Right lobe of liver (tissue), 6 donors: ENCODE data around the gene LRPAP1. TPM values are rescaled to one million over a fixed set of nuclear protein-coding genes. Genes with fewer than 3 reads are reported as not detected.

Experiments used
- ATAC-seq, 4 donors: fragments of 200-7000 bp; cut with Tn5 transposase; one replicate each; pipeline ENCODE4 v1.9.1; 2020; ENCODE audit warnings: mild to moderate bottlenecking in 4 of 4, moderate library complexity in 4 of 4
- DNase-seq, 3 donors: peaks; one replicate each; pipeline ENCODE4 v3.0.0-alpha.2; 2020
- H3K27ac ChIP-seq, 3 donors: fragments of 200-600 bp; one replicate each; pipeline ENCODE4 v1.8.0; 2022
- H3K27me3 ChIP-seq, 2 donors: fragments of 200-600 bp; one replicate each; pipeline ENCODE4 v1.8.0; 2022
- H3K36me3 ChIP-seq, 4 donors: fragments of 200-600 bp; sonication (generic) in 1 of 4; one replicate each; pipeline versions ENCODE4 v1.5.1 to v1.8.0; 2017 to 2022; ENCODE audit warnings: control low read depth in 1 of 4
- H3K4me1 ChIP-seq, 4 donors: fragments of 200-600 bp; sonication (generic) in 1 of 4; one replicate each; pipeline versions ENCODE4 v1.5.1 to v1.8.0; 2017 to 2022; ENCODE audit warnings: control low read depth in 1 of 4
- H3K4me3 ChIP-seq, 3 donors: fragments of 200-600 bp; one replicate each; pipeline ENCODE4 v1.8.0; 2022
- H3K9me3 ChIP-seq, 4 donors: fragments of 200-600 bp; sonication (generic) in 1 of 4; one replicate each; pipeline versions ENCODE4 v1.5.1 to v1.8.0; 2017 to 2022; ENCODE audit warnings: control low read depth in 1 of 4
- CTCF ChIP-seq, 4 donors: fragments of 200-600 bp in 3 of 4; fragments of 450-650 bp in 1 of 4; IDR thresholded peaks; one replicate each; pipeline versions ENCODE4 v1.5.1 to v1.8.0; 2016 to 2022; ENCODE audit warnings: antibody characterized with exemption in 4 of 4, mild to moderate bottlenecking in 2 of 4
- POLR2A ChIP-seq: fragments of 450-650 bp; IDR thresholded peaks from one replicate; pipeline ENCODE4 v1.6.1; 2017; ENCODE audit warnings: antibody characterized with exemption, mild to moderate bottlenecking
- WGBS: methylation state at CpG from one replicate; pipeline ENCODE4 v1.1.6; 2018; ENCODE audit warnings: low coverage, low lambda C conversion rate; ENCODE audit not compliant: insufficient coverage; ENCODE audit errors: missing lambda C conversion rate; 5-methylcytosine and 5-hydroxymethylcytosine counted together
- intact Hi-C, 2 donors: fragments of 100-400 bp; cut with DNase I; formaldehyde crosslinking; loops; one replicate each; pipeline versions ENCODE4 v1.11.2 to v1.14.1; 2022
- total RNA-seq, 6 experiments: library from RNA; depleted of rRNA in 2 of 6; stranded (reverse); fragments of >200 nt in 2 of 6; fragmentation: NEBNext Ultra II Directional in 3 of 6; extraction: Animal tissue kit (Norgen Biotek cat#: 25700) in 3 of 6; gene quantifications; one replicate each; pipeline versions ENCODE4 v1.1.0 to v1.2.4, GENCODE V29; 2016 to 2023
- donor health status: DM: no; HTN: yes; CAD: no.
- donor health status: DM: no; HTN: no; CAD: no.
- donor health status: DM: no; HTN: no; CAD: no.
- donor health status: DM: no; HTN: yes; CAD: no.
- donor health status: DM: no; HTN: yes; CAD: no.

The LRPAP1 gene
- total RNA-seq, 6 experiments from 2014 or later, result 63.4 to 108 (median 85.3) TPM

DNA sequence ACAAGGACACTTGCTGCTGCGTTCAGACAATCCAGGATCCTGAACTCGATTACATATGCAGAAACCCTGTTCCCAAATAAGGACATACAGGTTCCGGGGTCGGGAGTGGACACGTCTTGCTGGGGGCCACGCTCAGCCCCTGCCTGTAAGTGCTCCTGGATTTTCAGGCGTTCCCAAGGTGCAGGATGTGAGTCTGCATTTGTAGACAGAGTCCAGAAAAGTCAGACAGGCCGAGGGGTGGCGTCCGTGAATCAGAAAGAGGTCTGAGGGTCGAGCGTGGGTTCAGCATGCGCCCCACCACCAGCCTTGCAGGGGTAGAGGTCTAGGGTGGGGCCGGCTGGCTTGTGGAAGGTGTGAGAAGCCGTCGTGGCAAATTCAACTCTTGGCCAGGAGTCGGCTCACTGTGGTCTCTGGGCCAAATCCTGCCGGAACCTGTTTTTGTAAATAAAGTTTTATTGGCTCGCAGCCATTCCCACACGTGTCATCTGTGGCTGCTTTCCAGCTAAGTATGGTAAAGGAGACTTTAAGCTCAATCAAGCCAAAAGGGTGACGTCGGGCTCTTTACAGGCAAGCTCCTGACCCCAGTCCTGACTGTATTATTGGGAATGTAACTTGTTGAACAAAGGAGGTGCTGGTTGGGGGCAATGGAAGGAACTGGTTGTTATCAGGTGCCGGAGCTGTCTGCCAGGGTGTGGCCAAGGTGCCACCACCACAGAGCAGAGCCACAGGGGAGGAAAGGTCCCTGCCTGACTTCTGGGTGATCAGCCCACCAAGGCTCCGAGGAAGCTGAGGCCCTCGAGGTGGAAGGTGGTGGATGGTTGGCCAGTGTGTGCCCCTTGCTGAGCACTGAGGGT lies 61.8 kb downstream of the LRPAP1 start:
- WGBS, result 71% methylated on average over 20 of the region's 25 CpGs

DNA sequence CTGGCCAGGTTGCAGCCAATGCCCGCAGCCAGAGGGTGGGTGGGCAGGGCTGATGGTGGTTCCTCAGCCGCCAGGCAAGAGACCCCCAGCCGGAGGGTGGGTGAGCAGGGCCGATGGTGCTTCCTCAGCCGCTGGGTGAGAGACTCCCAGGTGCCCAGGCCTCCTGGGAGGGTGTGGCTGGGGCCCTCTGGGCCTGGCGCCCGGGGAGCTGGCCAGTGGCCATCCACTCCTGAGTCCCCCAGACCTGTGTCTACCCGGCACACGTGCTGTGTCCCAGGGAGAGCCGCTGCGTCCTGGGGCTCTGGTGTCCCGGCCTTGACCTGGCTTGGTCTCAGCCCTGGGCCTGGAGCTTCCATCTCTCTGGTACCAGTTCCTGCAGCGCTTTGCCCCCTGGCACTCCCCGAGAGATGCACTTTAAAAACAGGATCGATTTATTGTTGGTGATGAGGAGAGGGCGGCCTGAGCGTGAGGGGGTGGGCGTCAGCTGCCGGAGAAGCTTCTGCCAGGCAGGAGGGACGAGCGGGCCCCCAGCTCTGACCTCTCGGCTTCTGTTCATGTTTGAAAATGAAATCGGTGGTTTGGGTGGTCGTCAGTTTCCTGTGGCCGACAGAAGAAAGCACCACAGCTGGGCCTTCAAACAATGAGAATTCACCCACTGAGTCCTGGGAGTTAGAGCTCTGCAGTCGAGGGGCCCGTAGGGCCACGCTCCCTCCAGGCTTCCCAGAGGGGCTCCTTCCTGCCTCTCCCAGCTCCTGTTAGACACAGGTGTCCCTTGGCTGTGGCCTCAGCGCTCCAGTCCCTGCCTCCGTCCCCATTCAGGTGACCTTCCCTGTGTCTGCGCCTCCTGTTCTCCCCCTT lies 62.6 kb downstream of the LRPAP1 start:
- TF ChIP-seq POLR2A (no peak), CTCF (IDR thresholded peaks at IDR 0.05) (no peak)
- Histone ChIP-seq H3K27ac (no peak overlapping the region), H3K27me3 (no peaks in the 10 kb centered on the region), H3K36me3 (no peaks in the 10 kb centered on the region), H3K4me1 (no peaks in the 10 kb centered on the region), H3K4me3 (no peak overlapping the region), H3K9me3 (no peaks in the 10 kb centered on the region)
- intact Hi-C loops, result no loop called here
- no peak for DNase-seq
- 100% methylated on average over 3 of the region's 31 CpGs for WGBS
- ATAC-seq, result no peak

More for the DNA sequence above, 61.8 kb downstream of the LRPAP1 start:
- H3K27me3 ChIP-seq, result no peaks in the 10 kb centered on the region
- no peak overlapping the region for H3K27ac ChIP-seq
- H3K9me3 ChIP-seq, result no peaks in the 10 kb centered on the region
- ATAC-seq (no peak), DNase-seq (no peak)
- no peaks in the 10 kb centered on the region for H3K36me3 ChIP-seq
- no peak for TF ChIP-seq CTCF (IDR thresholded peaks at IDR 0.05)
- no peak for TF ChIP-seq POLR2A
- intact Hi-C loops, result no loop called here
- no peak overlapping the region for H3K4me3 ChIP-seq
- H3K4me1 ChIP-seq, result no peaks in the 10 kb centered on the region

DNA sequence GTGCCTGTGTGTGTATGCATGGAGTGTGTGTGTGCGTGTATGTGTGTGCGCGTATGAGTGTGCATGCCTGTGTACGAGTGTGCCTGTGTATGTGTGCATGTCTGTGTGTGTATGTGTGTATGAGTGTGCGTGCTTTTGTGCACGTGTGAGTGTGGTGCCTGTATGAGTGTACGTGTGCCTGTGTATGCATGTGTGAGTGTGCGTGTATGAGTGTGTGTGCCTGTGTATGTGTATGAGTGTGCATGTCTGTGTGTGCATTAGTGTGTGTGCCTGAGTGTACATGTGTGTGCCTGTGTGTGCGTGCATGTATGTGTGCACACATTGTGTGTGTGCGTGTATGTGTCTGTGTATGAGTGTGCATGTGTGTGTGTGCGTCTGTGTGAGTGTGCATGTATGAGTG lies 63.4 kb downstream of the LRPAP1 start:
- H3K27me3 ChIP-seq, result no peaks in the 10 kb centered on the region
- H3K4me3 ChIP-seq, result no peak overlapping the region
- no peak for ATAC-seq
- H3K4me1 ChIP-seq, result no peaks in the 10 kb centered on the region
- no peaks in the 10 kb centered on the region for H3K36me3 ChIP-seq
- TF ChIP-seq CTCF (IDR thresholded peaks at IDR 0.05) (no peak), POLR2A (no peak)
- intact Hi-C loops, result no loop called here
- H3K27ac ChIP-seq, result no peak overlapping the region
- DNase-seq, result no peak
- H3K9me3 ChIP-seq, result no peaks in the 10 kb centered on the region
- WGBS, result 96% methylated on average over 7 of the region's 11 CpGs

GRCh38 chr4:3468154-3468553 lies 64.1 kb downstream of the LRPAP1 start:
- intact Hi-C loops, result no loop called here
- Histone ChIP-seq H3K27me3 (no peaks in the 10 kb centered on the region), H3K9me3 (no peaks in the 10 kb centered on the region), H3K36me3 (no peaks in the 10 kb centered on the region), H3K4me1 (no peaks in the 10 kb centered on the region), H3K4me3 (no peak overlapping the region), H3K27ac (no peak overlapping the region)
- WGBS, result 90% methylated on average over 9 of the region's 10 CpGs
- DNase-seq (no peak), ATAC-seq (no peak)
- TF ChIP-seq CTCF (IDR thresholded peaks at IDR 0.05), result no peak
- no peak for TF ChIP-seq POLR2A
